Loucy (cell line): ENCODE measurements around the gene SLC39A5.

ENCODE experiments used
- H2AFZ ChIP-seq: fragments of 200-600 bp; sonication (generic); 2 replicates; pipeline ENCODE4 v1.6.0; 2016; ENCODE audit warnings: antibody characterized with exemption, mild to moderate bottlenecking, low read length, moderate library complexity
- H3F3A ChIP-seq: fragments of 200-600 bp; 2 replicates; pipeline ENCODE4 v1.6.0; 2016; ENCODE audit warnings: antibody characterized with exemption, low read depth, mild to moderate bottlenecking
- H3K27me3 ChIP-seq: fragments of 200-600 bp; sonication (generic); 2 replicates; pipeline ENCODE4 v1.6.1; 2014; ENCODE audit warnings: low read length, mild to moderate bottlenecking; ENCODE audit not compliant: insufficient read depth, poor library complexity, severe bottlenecking
- H3K36me3 ChIP-seq: fragments of 200-600 bp; sonication (generic); 2 replicates; pipeline ENCODE4 v1.6.1; 2016; ENCODE audit warnings: low read length; ENCODE audit not compliant: insufficient read depth
- H3K4me1 ChIP-seq: fragments of 200-600 bp; sonication (generic); 2 replicates; pipeline ENCODE4 v1.5.1; 2014; ENCODE audit warnings: low read length, mild to moderate bottlenecking; ENCODE audit not compliant: insufficient read depth, poor library complexity, severe bottlenecking
- H3K4me2 ChIP-seq: fragments of 200-600 bp; sonication (generic); 2 replicates; pipeline ENCODE4 v1.6.0; 2014; ENCODE audit warnings: antibody characterized with exemption, low read length, low read depth, mild to moderate bottlenecking; ENCODE audit not compliant: poor library complexity, severe bottlenecking
- H3K4me3 ChIP-seq: fragments of 200-600 bp; sonication (generic); 2 replicates; pipeline ENCODE4 v1.5.1; 2014; ENCODE audit warnings: low read length, mild to moderate bottlenecking, mixed read lengths; ENCODE audit not compliant: poor library complexity, severe bottlenecking
- H3K79me2 ChIP-seq: fragments of 200-600 bp; sonication (generic); 2 replicates; pipeline ENCODE4 v1.6.1; 2014; ENCODE audit warnings: low read length; ENCODE audit not compliant: insufficient read depth
- H3K9ac ChIP-seq: fragments of 200-600 bp; sonication (generic); 2 replicates; pipeline ENCODE4 v1.6.0; 2014; ENCODE audit warnings: mild to moderate bottlenecking, low read depth, low read length, moderate library complexity; ENCODE audit not compliant: poor library complexity, severe bottlenecking
- H3K9me2 ChIP-seq: fragments of 200-600 bp; sonication (generic); replicated peaks from 2 replicates; pipeline ENCODE4 v1.6.1; 2016; ENCODE audit warnings: low read depth, low read length, mixed read lengths
- H3K9me3 ChIP-seq: fragments of 200-600 bp; sonication (generic); 2 replicates; pipeline ENCODE4 v1.6.1; 2014; ENCODE audit warnings: mild to moderate bottlenecking, antibody characterized with exemption, low read length, low read depth; ENCODE audit not compliant: insufficient read depth
- H4K20me1 ChIP-seq: fragments of 200-600 bp; sonication (generic); 2 replicates; pipeline ENCODE4 v1.6.0; 2014; ENCODE audit warnings: antibody characterized with exemption, low read length, mild to moderate bottlenecking; ENCODE audit not compliant: insufficient read depth, poor library complexity, severe bottlenecking
- CTCF ChIP-seq: fragments of 200-600 bp; sonication (generic); conservative IDR thresholded peaks from 2 replicates; pipeline ENCODE4 v1.5.1; 2014; ENCODE audit warnings: mild to moderate bottlenecking, antibody characterized with exemption, low read length
- EZH2phosphoT487 ChIP-seq: fragments of 200-600 bp; IDR thresholded peaks from 2 replicates; pipeline ENCODE4 v1.6.1; 2018; ENCODE audit warnings: antibody characterized with exemption, mild to moderate bottlenecking, moderate library complexity, borderline replicate concordance

Gene SLC39A5

DNA sequence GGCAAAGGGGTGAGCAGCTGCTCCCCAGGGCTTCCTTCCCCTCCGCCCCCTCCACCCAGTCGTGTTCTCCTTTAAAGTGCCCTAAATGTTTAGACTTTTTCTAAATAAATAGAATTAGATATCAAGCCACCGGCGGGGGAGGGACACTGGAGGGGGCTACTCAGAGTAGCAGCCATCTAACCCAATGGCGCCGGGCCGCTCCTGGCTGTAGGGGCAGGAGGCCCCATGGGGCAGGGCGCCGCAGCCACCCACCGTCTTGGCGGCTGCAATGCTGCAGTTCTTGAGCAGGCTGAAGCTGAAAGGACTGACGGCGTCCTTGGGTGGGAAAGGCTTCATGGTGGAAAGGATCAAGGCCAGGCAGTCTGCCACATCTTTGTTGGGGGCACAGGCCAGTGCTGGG is 13.1 kb downstream of the SLC39A5 start:
- no peaks in the 10 kb centered on the region for H3F3A ChIP-seq
- H3K27me3 ChIP-seq = no peaks in the 10 kb centered on the region
- no peak overlapping the region for H2AFZ ChIP-seq
- H3K9me2 ChIP-seq = no peaks in the 10 kb centered on the region
- no peaks in the 10 kb centered on the region for H3K79me2 ChIP-seq
- H3K36me3 ChIP-seq = peaks cover 61% of the 10 kb centered on the region; the same call in 1 of the 2 replicates
- H3K4me3 ChIP-seq = no peak overlapping the region
- no peaks in the 10 kb centered on the region for H3K9me3 ChIP-seq
- no peak overlapping the region for H3K9ac ChIP-seq
- H3K4me1 ChIP-seq = no peaks in the 10 kb centered on the region
- no peaks in the 10 kb centered on the region for H4K20me1 ChIP-seq
- no peak overlapping the region for H3K4me2 ChIP-seq
- TF ChIP-seq CTCF (no peak), EZH2phosphoT487 (no peak)

DNA sequence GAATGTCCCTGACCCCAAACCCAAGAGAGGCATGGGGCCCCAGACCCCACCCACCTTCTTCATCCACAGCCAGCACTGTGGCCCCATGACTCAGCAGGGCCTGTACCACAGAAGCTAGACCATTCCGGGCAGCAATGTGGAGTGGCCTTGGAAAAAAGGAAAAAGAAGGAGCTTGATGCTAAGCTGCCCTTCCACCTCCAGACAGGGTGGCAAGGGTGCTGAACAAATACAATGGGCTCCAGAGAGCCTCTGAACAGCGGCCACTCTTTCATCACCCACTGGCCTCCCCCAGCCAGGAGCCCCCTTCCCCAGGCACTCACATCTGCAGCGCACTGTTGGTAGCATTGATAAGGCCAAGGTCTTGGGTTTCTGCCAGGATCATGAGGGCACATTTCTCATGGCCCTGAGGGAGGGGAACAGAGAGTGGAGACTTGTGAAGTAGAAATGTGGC is 13.9 kb downstream of the SLC39A5 start:
- H4K20me1 ChIP-seq = no peaks in the 10 kb centered on the region
- TF ChIP-seq CTCF = no peak
- no peak for TF ChIP-seq EZH2phosphoT487

GRCh38 chr12:56244494-56244893 is 14.6 kb downstream of the SLC39A5 start:
- H3F3A ChIP-seq = no peaks in the 10 kb centered on the region
- no peak overlapping the region for H3K9ac ChIP-seq
- H3K9me2 ChIP-seq = no peaks in the 10 kb centered on the region
- H4K20me1 ChIP-seq = no peaks in the 10 kb centered on the region
- no peak overlapping the region for H3K4me3 ChIP-seq
- H2AFZ ChIP-seq = no peak overlapping the region
- no peaks in the 10 kb centered on the region for H3K9me3 ChIP-seq
- H3K36me3 ChIP-seq = peaks cover 72% of the 10 kb centered on the region; the same call in 1 of the 2 replicates
- H3K4me1 ChIP-seq = no peaks in the 10 kb centered on the region
- H3K79me2 ChIP-seq = no peaks in the 10 kb centered on the region
- H3K4me2 ChIP-seq = no peak overlapping the region
- no peak for TF ChIP-seq EZH2phosphoT487
- no peak for TF ChIP-seq CTCF
- H3K27me3 ChIP-seq = no peaks in the 10 kb centered on the region

More for the DNA sequence above, 13.9 kb downstream of the SLC39A5 start:
- H3K9me3 ChIP-seq = no peaks in the 10 kb centered on the region
- H3K79me2 ChIP-seq = no peaks in the 10 kb centered on the region
- H3K4me1 ChIP-seq = no peaks in the 10 kb centered on the region
- no peak overlapping the region for H2AFZ ChIP-seq
- no peaks in the 10 kb centered on the region for H3K27me3 ChIP-seq
- H3K4me3 ChIP-seq = no peak overlapping the region
- H3K9me2 ChIP-seq = no peaks in the 10 kb centered on the region
- H3K4me2 ChIP-seq = no peak overlapping the region
- H3K36me3 ChIP-seq = peaks cover 67% of the 10 kb centered on the region; the same call in 1 of the 2 replicates
- no peak overlapping the region for H3K9ac ChIP-seq
- H3F3A ChIP-seq = no peaks in the 10 kb centered on the region
